Measurements from ENCODE around the gene IGSF9.

IGSF9 gene

DNA sequence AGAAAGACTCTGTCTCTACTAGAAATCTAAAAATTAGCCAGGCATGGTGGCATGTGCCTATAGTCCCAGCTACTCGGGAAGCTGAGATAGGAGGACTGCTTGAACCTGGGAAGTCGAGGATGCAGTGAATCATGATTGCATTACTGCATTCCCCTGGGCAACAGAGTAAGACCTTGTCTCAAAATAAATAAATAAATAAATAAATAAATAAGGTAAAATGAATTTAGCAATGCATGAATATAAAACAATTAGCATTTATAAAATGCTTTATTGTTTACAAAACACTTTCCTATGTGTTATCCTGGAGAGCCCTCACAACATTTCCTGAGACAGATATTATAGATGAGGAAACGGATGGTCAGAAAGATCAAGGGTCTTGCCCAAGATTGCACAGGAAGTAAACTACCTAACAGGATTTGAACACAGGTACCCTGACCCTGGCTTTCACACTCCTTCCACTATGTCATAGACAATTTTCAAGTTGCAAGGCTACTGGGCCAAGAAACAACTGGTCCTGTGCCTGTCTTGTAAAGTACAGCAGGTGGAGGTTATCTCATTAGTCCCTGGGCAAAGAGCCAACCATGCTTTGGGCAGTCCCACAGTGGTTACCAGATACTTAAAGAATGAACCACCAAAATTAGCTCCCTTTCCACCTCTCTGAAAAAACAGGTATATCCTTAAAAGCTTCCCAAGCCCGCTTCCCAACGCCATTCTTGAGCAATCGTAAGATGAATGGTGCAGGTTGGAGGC, 67.5 kb downstream of the IGSF9 start:
- TF ChIP-seq EZH2phosphoT487 (IDR thresholded peaks at IDR 0.05; ENCODE audit: low read depth), result no peak
- Histone ChIP-seq H3K36me3 (replicated peaks; ENCODE audit: low read depth, low read length) (no peaks in the 10 kb centered on the region), H3K27ac (ENCODE audit: low read length) (no peak overlapping the region), H3K4me3 (ENCODE audit: low read length) (no peak overlapping the region), H3K79me2 (ENCODE audit: low read length) (no peaks in the 10 kb centered on the region), H3K4me1 (ENCODE audit: low read length) (peaks cover 11% of the 10 kb centered on the region), H3K9me3 (ENCODE audit: insufficient read depth, low read length) (no peaks in the 10 kb centered on the region), H3K4me2 (ENCODE audit: low read length) (no peak overlapping the region), H3K9ac (ENCODE audit: low read length) (no peak overlapping the region), H4K20me1 (ENCODE audit: insufficient read depth, low read length) (no peaks in the 10 kb centered on the region), H3K27me3 (ENCODE audit: low read depth, low read length) (peaks cover 5% of the 10 kb centered on the region; the same call in 1 of the 2 replicates), H2AFZ (ENCODE audit: low read depth, low read length) (no peak overlapping the region)
